Endodermal cell (in vitro differentiated cells): ENCODE measurements around the gene CDHR1. TPM values are rescaled to one million over a fixed set of nuclear protein-coding genes. Genes with fewer than 3 reads are reported as not detected.

Experiments used
- DNase-seq: peaks from one replicate; pipeline ENCODE4 v3.0.0-alpha.2; 2017
- H3K27ac ChIP-seq: 2 replicates; pipeline ENCODE4 v1.5.1; 2013; ENCODE audit warnings: mild to moderate bottlenecking, low read depth, low read length, moderate library complexity
- H3K27me3 ChIP-seq: 2 replicates; pipeline ENCODE4 v1.6.1; 2013; ENCODE audit warnings: mild to moderate bottlenecking, low read length, moderate library complexity; ENCODE audit not compliant: insufficient read depth, control insufficient read depth, poor library complexity, severe bottlenecking
- H3K36me3 ChIP-seq: 2 replicates; pipeline ENCODE4 v1.7.0; 2013; ENCODE audit warnings: mild to moderate bottlenecking, low read length, moderate library complexity; ENCODE audit not compliant: control insufficient read depth, insufficient read depth
- H3K4me1 ChIP-seq: one replicate; pipeline ENCODE4 v1.7.0; 2013; ENCODE audit warnings: low read length; ENCODE audit not compliant: control insufficient read depth, insufficient read depth
- H3K4me3 ChIP-seq: 2 replicates; pipeline ENCODE4 v1.5.1; 2013; ENCODE audit warnings: mild to moderate bottlenecking, low read length, moderate library complexity
- H3K9ac ChIP-seq: 2 replicates; pipeline ENCODE4 v1.6.1; 2013; ENCODE audit warnings: mild to moderate bottlenecking, low read length, moderate library complexity; ENCODE audit not compliant: poor library complexity, severe bottlenecking; ENCODE audit errors: extremely low read depth
- H3K9me3 ChIP-seq: 2 replicates; pipeline ENCODE4 v1.6.1; 2013; ENCODE audit warnings: mild to moderate bottlenecking, low read length, moderate library complexity; ENCODE audit not compliant: control insufficient read depth
- H3K27ac Mint-ChIP-seq: 2 replicates; pipeline ENCODE4 v1.8.0; 2020; ENCODE audit warnings: mixed read lengths
- H3K27me3 Mint-ChIP-seq: 2 replicates; pipeline ENCODE4 v1.8.0; 2021; ENCODE audit warnings: mild to moderate bottlenecking, mixed read lengths; ENCODE audit not compliant: insufficient read depth
- H3K36me3 Mint-ChIP-seq: 2 replicates; pipeline ENCODE4 v1.8.0; 2020; ENCODE audit warnings: low read depth, mixed read lengths
- H3K4me1 Mint-ChIP-seq: 2 replicates; pipeline ENCODE4 v1.8.0; 2020; ENCODE audit warnings: mixed read lengths
- H3K4me3 Mint-ChIP-seq: 2 replicates; pipeline ENCODE4 v1.8.0; 2020; ENCODE audit warnings: mild to moderate bottlenecking, moderate library complexity, mixed read lengths
- H3K9me3 Mint-ChIP-seq: 2 replicates; pipeline ENCODE4 v1.8.0; 2020; ENCODE audit warnings: mild to moderate bottlenecking, mixed read lengths
- WGBS, 2 experiments: methylation state at CpG; one replicate each; pipeline versions ENCODE4 v1.1.5 to v1.1.7; 2013; ENCODE audit warnings: missing lambda C conversion rate in 2 of 2, mixed read lengths in 1 of 2; ENCODE audit not compliant: insufficient coverage in 1 of 2, insufficient read length in 1 of 2; 5-methylcytosine and 5-hydroxymethylcytosine counted together
- total RNA-seq, 2 donors: library from RNA; stranded (reverse); fragmentation: NEBNext Ultra II Directional in 1 of 2; extraction: Animal tissue kit (Norgen Biotek cat#: 25700) in 1 of 2; gene quantifications; 2 replicates in 1 of 2; 3 replicates in 1 of 2; pipeline ENCODE4 v1.2.1, GENCODE V29; 2021
- TF ChIP-seq, protein P1 (sequence below): fragments of 200-600 bp; sonication (generic); conservative IDR thresholded peaks from 2 replicates; pipeline ENCODE4 v1.5.0; 2021; ENCODE audit warnings: antibody characterized with exemption, mild to moderate bottlenecking

Gene CDHR1
- total RNA-seq, 2 donors from 2014 or later, result 0.77 to 4.1 TPM

DNA sequence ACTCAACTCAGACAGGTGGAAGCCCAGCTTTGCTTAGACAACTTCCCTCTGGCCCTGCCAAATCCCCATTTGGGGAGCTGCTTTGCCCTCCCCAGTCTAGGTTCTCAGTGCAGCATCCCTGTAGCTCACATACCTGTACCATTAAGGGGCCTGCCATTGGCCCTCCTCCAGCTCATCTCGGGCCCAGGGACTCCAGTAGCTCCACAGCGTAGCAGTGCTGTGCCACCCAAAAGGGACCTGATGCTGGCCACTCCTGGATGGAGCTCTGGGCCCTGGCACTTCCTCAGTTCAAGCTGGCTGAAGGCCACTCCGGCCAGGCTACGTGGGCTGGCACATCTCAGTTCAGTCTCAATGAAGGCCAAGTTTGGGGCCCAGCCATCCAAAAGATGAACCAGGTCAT, 39.6 kb downstream of the CDHR1 start:
- no peaks in the 10 kb centered on the region for H3K4me1 ChIP-seq
- no peak overlapping the region for H3K27ac Mint-ChIP-seq
- H3K9me3 ChIP-seq, result no peaks in the 10 kb centered on the region
- WGBS, 2 experiments, result 85 to 94% methylated on average over 2 to 4 of the region's 4 CpGs
- H3K4me3 ChIP-seq, result no peak overlapping the region
- H3K36me3 Mint-ChIP-seq, result no peaks in the 10 kb centered on the region
- TF ChIP-seq, protein P1, sequence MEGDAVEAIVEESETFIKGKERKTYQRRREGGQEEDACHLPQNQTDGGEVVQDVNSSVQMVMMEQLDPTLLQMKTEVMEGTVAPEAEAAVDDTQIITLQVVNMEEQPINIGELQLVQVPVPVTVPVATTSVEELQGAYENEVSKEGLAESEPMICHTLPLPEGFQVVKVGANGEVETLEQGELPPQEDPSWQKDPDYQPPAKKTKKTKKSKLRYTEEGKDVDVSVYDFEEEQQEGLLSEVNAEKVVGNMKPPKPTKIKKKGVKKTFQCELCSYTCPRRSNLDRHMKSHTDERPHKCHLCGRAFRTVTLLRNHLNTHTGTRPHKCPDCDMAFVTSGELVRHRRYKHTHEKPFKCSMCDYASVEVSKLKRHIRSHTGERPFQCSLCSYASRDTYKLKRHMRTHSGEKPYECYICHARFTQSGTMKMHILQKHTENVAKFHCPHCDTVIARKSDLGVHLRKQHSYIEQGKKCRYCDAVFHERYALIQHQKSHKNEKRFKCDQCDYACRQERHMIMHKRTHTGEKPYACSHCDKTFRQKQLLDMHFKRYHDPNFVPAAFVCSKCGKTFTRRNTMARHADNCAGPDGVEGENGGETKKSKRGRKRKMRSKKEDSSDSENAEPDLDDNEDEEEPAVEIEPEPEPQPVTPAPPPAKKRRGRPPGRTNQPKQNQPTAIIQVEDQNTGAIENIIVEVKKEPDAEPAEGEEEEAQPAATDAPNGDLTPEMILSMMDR, result no peak
- peaks cover 4% of the 10 kb centered on the region for H3K4me1 Mint-ChIP-seq
- no peak overlapping the region for H3K4me3 Mint-ChIP-seq
- H3K27me3 Mint-ChIP-seq, result peaks cover 29% of the 10 kb centered on the region
- no peak overlapping the region for H3K9ac ChIP-seq
- no peaks in the 10 kb centered on the region for H3K36me3 ChIP-seq
- no peak overlapping the region for H3K27ac ChIP-seq
- H3K9me3 Mint-ChIP-seq, result no peaks in the 10 kb centered on the region
- peaks cover 18% of the 10 kb centered on the region for H3K27me3 ChIP-seq
- DNase-seq, result no peak

DNA sequence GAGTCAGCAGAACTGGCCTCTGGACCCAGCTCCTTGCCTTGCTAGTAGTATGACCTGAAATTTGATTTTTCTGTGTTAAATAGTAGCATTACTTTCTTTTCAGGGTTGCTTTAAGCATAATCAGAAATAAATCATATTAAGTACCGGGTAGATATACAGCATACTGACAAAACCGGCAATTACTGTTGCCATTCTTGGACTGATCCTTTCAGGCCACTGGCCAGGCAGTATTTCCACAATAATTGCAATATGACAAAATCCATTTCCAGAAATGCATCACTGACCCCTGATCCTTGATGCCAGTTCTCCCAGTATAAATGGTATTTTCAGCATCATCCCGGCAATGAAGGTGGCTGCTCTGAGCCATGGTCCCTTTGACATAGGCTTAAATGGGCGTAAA, 40.1 kb downstream of the CDHR1 start:
- no peak overlapping the region for H3K27ac Mint-ChIP-seq
- H3K27me3 Mint-ChIP-seq, result peaks cover 30% of the 10 kb centered on the region
- peaks cover 4% of the 10 kb centered on the region for H3K4me1 Mint-ChIP-seq
- no peaks in the 10 kb centered on the region for H3K9me3 Mint-ChIP-seq
- Histone ChIP-seq H3K4me3 (no peak overlapping the region), H3K9me3 (no peaks in the 10 kb centered on the region), H3K9ac (no peak overlapping the region), H3K4me1 (no peaks in the 10 kb centered on the region), H3K36me3 (no peaks in the 10 kb centered on the region), H3K27me3 (peaks cover 15% of the 10 kb centered on the region), H3K27ac (no peak overlapping the region)
- TF ChIP-seq, protein P1, result no peak
- 90 to 94% methylated on average over 2 to 4 of the region's 4 CpGs for WGBS, 2 experiments
- H3K36me3 Mint-ChIP-seq, result no peaks in the 10 kb centered on the region
- DNase-seq, result no peak
- H3K4me3 Mint-ChIP-seq, result no peak overlapping the region

DNA sequence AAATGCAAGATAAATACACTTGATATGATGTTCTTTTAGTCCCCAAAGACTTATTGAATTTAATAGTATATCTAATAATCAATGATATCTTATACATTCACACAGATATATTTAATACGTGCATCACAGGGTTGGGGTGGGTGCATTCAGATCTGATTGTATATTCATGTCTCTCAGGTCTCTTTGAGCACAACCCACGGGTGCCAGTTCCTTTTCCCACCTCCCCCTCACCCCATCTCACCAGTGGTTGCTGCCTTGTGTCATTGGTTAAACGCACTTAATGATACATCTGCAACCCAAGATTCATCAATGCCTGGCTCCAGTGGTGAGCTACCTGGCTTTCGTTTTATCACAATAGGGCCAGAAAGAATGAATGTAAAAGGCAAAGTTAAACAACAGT, 40.8 kb downstream of the CDHR1 start:
- Mint-ChIP-seq H3K9me3 (no peaks in the 10 kb centered on the region), H3K27me3 (peaks cover 30% of the 10 kb centered on the region), H3K4me1 (peaks cover 4% of the 10 kb centered on the region), H3K4me3 (no peak overlapping the region), H3K27ac (no peak overlapping the region), H3K36me3 (no peaks in the 10 kb centered on the region)
- H3K36me3 ChIP-seq, result no peaks in the 10 kb centered on the region
- 67 to 95% methylated on average over 2 to 4 of the region's 4 CpGs for WGBS, 2 experiments
- no peak overlapping the region for H3K9ac ChIP-seq
- H3K27ac ChIP-seq, result no peak overlapping the region
- no peaks in the 10 kb centered on the region for H3K9me3 ChIP-seq
- TF ChIP-seq, protein P1, result no peak
- H3K4me3 ChIP-seq, result no peak overlapping the region
- H3K4me1 ChIP-seq, result no peaks in the 10 kb centered on the region
- H3K27me3 ChIP-seq, result peaks cover 10% of the 10 kb centered on the region
- DNase-seq, result no peak
